ENCODE measurements around the gene ABO.
"Not testable (repeated sequence)": the region's sequence is repeated elsewhere in the genome, so short reads cannot be mapped to it uniquely, and the experiment has no call there.

The ABO gene

DNA sequence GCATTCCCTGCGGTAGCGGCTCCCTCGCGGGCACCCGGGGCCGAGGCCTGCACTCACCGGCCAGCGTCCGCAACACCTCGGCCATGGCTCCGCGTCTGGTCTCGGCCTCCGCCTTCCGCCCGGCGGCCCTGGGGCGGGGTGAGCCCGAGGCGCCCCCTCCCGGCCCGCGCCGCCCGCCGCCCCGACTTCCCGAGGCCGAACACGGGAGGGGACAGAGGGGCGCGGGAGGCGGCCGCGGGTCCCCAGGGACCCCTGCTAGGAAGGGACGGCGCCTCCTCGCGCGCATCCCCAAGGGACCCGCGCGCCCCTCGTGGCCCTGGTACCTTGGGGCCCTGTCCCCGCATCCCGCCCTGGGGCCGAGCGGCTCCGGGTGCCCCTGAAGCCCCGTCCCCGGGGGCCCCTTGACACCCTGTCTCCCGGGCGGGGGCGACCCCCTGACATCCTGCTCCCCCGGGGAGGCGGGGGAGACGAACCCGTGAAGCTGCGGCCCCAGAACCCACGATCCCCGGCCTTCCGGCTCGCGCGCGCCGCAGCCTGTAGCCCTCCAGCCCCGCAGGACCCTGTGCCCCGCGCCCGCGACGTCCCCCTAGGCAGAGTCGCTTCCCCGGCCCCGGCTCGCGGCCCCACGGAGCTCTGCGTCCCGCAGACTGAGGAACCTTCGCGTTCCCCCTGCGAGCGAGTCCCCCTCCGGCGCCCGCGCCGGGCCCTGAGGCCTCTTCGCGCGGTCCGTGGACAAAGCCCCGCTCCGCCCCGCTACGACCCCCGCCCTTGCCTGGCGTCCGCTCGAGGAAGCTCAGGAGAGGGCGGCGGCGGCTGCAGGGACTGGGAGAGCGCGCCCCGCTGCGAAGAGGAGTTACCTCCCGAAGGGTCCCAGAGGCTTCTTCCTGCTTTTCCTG lies at the start of gene ABO:
Gene ABO (minus strand): TSS at position 97 of the 896 bp plus-strand sequence.
- in situ Hi-C loops (cut with MboI; ENCODE audit: low sequenced_read_pairs): no loop called here

DNA sequence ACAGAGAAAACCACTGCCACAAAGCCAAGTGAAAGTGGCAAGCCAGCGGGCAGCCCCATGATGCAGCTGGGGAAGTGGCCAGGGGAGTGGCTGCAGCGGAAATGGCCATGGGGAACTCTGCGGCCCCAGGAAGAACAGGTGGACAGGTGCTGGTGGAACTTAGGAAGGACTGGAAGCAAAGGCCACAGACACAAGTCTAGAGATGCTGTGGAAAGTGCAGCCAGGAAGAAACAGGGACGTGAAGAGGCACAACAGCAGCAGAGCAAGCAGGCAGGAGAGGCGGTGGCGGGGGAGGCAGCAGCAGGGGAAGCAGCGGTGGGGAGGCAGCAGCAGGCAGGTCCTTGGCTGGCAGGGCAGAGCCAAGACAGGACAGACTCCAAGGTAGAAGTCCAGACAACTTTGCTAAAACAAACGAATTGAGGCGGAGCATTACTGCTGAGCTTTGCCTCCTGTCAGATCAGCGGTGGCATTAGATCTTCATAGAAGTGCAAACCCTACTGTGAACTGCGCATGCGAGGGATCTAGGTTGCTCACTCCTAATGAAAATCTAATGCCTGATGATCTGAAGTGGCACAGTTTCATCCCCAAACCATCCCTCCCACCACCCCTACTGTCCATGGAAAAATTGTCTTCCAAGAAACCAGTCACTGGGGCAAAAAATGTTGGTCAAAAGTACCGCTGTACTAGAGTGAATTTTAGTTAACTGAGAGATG lies 49.1 kb upstream of the ABO start:
- in situ Hi-C loops (cut with MboI; ENCODE audit: low sequenced_read_pairs): no loop called here

DNA sequence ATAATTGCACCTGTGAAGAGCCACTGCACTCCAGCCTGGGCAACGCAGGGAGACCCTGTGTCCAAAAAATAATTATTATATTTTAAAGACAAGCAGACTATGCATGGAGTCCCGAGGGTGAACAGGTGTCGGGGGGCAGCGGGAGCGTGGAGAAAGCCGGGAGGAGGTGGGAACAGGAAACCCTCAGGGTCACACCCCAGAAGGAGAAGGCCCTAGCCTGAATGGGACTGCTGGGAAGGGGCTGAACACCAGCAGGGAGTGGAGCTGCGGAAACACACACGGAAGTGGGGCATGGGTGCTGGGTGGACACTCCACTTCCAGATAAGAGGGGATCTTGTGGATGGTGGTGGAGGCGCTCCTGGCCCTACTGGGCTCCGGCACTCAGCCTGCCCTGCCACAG lies 48.2 kb upstream of the ABO start:
- in situ Hi-C loops (cut with MboI; ENCODE audit: low sequenced_read_pairs): no loop called here

DNA sequence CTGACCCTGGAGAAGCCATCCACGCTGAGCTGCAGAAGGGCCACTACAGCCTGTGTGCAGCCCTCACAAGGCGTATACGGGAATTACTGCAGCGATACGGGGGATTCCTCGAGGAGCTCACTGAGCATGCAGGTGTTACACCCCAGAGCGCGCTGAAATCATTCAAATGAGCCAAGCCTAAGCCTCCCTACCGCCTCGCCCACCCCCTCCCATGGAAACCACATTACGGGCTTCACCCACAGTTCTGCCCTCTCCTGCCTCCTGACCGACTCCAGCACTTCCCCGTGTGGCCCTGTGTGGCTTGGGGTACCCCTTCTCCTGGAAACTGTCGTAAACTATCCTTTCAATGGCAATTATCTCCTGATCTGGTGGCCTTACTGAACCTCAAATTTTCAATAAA lies 47.7 kb upstream of the ABO start:
- in situ Hi-C loops (cut with MboI; ENCODE audit: low sequenced_read_pairs): no loop called here

DNA sequence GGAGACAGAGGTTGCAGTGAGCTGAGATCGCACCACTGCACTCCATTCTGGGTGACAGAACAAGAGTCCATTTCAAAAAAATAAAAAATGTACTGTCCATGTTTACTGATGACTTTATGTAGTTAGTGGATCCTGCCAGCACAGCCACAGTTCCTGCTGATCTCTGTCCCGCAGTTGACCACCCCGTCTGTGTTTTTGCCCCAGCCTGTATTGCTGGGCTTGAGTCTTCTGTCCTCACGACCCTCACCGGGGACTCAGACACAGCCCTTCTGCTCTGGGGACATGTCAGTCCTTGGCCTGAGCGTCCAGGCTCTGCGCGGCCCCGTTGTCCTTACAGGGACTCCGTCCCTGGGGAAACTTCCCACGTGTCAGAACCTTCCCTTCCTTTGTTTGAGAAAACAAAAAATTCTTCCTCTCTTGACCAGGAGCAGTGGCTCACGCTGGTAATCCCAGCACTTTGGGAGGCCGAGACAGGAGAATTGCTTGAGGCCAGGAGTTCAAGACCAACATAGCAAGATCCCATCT lies 46.5 kb upstream of the ABO start:
- in situ Hi-C loops (cut with MboI; ENCODE audit: low sequenced_read_pairs): no loop called here

DNA sequence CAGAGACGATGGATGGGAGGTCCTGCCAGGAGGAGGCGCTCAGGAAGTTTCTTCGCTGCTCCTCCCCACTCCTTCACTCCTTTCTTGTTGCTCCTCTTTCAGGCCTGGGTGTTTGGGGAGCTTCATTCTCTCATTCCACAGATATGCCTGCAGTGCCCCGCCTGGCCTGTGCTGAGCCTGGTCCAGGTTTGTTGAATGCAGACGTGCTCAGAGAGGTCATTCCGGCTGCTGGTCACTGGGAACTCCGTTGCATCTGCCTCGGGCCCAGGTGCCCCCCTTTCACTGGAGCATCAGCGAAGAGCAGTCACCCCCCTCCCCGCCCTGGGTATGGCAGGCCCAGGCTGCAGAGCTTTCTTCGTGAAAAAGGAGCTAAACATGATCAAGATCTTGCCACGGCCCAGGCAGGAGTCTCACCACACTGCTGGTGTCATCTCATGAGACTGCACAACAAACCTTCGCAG lies 45.5 kb upstream of the ABO start:
- in situ Hi-C loops (cut with MboI; ENCODE audit: low sequenced_read_pairs): no loop called here

DNA sequence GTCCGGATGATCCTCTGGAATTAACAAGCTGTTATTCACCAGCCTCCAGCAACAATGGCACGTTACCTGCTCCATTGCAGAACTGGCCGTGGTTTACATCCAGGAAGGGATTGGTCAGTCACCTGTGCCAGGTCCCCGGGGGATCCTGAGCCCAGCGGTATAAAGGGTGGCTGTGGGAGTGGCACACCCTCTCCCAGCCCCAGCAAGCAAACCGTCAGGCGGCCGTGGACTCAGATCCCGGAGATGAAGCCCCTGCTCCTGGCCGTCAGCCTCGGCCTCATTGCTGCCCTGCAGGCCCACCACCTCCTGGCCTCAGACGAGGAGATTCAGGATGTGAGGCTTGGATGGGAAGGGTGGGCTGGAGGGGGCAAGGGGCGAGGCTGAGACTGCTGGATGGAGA lies 42.5 kb upstream of the ABO start:
- in situ Hi-C loops (cut with MboI; ENCODE audit: low sequenced_read_pairs): not testable (repeated sequence)

DNA sequence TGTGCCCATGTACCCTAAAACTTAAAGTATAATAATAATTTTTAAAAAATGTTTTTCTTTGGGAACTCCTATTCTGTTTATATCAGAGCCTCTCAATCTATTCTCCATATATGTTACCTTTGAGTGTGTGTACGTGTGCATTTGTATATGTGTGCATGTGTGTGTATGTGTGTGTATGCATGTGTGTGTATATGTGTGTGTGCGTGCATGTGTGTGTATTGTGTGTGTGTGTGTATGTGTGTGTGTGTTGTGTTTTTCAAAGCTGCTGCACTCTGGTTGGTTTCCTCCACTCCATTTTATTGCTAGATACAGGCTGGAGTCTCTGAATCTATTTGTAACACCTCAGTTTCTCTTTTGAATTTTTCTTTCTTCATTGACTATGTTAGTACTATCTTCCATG lies 41.0 kb upstream of the ABO start:
- in situ Hi-C loops (cut with MboI; ENCODE audit: low sequenced_read_pairs): no loop called here

DNA sequence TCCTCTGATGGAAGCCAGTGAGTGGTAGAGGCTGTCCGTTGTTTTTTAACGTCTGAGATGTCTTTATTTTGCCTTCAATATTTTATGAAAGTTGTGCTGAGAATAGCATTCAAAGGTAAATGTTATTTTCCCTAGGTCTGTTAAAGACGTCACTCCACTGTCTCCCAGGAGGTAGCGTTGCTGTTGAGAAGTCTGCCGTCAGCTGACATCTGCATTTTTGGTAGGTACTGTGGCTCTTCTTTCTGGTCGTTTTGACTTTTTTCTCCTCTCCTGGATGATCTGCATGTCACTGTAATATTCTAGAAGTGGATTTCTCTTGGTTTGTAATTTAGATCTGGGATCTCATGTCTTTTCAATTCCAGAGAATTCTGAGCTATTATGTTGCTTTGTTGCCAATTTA lies 34.6 kb upstream of the ABO start:
- in situ Hi-C loops (cut with MboI; ENCODE audit: low sequenced_read_pairs): no loop called here

DNA sequence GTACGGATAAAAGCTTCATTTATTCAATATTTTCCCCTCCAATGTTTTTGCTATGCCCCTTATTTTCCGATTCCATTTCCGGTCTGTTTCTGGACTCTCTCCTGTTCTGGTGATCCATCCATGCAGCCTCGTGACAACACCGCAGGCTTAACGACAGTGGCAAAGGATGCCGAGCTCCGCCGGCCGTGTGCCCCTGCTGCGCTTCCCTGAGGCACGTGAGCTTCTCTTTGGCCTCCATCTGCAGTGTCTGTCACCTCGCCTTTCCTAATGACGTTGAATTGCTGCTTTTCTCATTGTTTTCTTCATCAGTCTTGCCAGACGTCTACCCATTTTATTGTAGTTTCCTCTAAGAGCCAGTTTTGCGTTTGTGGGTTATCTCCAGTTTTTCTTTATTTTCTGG lies 32.3 kb upstream of the ABO start:
- in situ Hi-C loops (cut with MboI; ENCODE audit: low sequenced_read_pairs): no loop called here

DNA sequence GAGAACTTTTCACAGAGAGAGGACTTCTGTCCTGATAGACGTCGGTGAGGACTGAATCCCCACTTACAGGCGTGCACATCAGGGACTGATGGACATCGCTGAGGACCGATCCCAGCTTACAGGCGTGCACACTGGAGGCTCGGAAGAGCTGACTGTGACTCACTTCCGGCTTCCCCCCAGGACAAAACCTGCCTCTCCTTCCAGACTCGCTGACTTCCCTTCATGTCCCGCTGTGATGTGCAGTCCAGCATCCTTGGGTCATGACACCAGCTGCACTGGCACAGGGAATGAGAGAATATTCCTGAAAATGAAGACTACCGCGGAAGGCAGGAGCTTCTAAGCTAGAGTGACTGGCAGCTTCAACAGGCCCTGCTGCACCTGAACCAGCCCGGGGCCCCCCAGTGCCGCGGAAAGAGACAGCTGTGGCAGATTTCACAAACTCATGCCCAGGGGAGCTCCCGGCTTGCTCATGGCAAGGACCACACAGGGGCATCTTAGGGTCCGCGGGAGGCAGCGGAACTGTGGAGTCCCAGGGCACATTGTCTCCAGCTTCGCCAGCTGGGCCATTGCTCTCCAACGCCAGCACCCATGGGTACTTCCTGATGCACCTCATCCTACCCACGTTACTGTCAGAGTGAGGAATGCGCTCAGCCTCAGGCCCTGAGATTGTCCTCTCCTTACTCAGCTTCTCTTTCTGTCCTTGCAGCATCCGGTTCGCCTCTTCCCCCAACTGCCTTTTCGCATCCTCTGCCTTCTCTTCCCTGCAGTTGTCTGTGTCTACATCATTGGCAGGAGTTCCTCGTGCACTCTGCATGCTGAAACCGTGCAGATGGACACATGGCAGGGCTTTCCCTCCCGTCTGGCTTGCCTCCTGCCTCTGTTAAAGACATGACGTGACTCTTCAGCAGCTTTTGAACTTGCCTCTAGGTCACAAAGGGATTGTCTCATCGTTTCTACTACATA lies 31.5 kb upstream of the ABO start:
- in situ Hi-C loops (cut with MboI; ENCODE audit: low sequenced_read_pairs): no loop called here

DNA sequence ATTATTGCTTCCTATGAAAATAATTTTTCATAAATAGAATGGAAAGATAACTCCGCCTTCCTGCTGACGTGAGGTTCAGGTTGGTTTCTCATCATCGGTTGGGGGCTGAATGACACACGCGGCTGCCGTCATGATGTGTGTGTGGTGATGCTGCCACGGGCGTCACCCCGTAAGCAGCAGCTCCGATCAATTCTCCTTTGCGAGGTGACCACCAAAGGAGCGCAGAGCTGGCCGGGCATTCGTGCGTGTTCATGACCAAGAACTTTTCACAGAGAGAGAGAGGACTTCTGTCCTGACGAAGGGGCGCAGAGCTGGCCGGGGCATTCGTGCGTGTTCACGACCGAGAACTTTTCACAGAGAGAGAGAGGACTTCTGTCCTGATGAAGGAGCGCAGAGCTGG lies 30.7 kb upstream of the ABO start:
- in situ Hi-C loops (cut with MboI; ENCODE audit: low sequenced_read_pairs): no loop called here

DNA sequence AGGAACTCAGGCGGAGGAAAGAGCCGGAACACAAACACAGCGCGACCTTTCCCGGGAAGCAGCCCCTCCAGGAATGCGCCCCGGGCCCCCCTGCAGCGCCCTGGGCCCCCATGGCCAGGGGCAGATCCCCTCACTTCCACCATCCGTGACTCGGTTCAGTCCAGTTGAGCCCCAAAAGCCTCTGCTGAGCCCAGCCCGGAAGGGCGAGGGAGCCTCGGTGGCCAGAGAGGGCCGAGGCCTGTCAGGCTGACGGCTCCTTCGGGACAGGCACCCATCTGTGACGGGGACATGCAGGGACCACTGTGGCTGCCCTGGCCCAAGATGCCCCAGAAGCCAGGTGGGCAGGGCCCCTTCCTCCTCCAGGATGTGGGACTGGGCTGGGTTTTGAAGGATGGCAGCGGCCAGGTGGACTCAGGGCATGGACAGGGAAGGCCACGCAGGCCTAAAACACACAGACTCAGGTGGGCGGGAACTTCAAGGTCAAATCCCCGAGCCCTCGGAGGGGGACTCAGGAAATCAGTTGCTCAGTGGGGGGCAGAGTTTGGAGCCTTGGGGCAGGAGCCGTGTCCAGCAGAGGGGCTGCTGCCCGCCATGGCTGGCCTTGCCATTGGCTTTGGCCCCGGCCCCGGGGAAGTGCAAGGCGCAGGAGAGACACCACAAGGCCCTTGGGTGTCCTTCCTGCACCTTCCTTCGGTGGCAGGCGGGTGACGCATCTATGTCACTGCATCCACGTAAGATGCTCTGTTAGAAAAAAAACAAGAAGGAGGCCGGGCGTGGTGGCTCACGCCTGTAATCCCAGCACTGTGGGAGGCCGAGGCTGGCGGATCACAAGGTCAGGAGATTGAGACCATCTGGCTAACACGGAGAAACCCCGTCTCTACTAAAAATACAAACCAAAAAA lies 29.7 kb upstream of the ABO start:
- in situ Hi-C loops (cut with MboI; ENCODE audit: low sequenced_read_pairs): no loop called here

DNA sequence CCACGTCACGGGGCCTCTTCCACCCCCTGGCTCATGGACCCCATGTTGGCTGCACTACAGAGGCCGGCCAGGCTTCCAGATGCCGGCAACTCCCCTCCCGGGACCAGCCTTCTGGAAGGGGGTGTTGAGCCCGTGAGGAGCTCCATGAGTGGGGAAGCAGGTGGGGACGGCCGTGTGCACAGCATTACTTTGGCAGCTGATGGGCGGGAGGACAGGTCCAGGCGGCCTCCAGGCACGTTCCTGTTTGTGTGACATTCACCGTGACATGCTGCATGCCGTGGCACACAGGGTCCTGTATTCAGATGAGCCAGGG lies 29.1 kb upstream of the ABO start:
- in situ Hi-C loops (cut with MboI; ENCODE audit: low sequenced_read_pairs): no loop called here

DNA sequence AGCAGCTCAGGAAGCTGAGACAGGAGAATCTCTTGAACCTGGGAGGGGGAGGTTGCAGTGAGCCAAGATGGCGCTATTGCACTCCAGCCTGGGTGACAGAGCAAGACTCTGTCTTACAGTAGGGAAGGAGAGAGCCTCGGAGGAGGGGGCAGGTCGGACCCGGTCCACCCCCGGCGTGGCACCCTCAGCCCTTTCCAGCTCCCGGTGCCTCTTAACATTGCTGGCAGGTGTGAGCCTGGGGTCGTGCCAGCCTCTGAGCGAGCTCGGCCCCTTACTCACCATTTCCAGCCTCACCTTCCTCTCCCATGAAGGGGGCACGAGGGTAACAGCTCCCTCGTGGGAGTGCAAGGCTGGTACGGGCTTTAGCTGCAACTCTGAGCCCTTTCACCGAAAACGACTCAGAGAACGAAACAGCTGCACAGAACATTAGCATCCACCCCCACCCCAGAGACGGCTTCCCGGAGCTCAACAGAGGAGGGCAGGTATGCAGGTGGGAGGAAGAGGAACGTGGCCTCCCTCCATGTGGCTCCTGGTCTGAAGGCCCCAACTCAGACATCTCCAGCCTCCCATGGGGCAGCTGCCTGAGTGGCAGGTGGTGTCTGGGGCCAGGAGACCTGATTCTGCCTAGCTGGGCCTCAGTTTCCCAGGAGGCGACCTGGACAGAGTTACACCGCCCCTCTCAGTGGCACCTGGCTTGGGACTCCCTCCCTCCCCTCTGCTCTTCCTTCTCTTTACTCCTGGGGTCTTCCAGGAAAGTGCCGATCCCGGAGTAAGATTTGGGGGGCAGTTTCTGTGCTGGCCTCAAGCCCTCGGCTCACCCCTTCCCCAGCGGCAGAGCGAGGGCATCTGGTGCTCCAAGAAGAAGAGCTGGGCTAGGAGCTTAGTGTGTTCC lies 28.5 kb upstream of the ABO start:
- in situ Hi-C loops (cut with MboI; ENCODE audit: low sequenced_read_pairs): no loop called here

DNA sequence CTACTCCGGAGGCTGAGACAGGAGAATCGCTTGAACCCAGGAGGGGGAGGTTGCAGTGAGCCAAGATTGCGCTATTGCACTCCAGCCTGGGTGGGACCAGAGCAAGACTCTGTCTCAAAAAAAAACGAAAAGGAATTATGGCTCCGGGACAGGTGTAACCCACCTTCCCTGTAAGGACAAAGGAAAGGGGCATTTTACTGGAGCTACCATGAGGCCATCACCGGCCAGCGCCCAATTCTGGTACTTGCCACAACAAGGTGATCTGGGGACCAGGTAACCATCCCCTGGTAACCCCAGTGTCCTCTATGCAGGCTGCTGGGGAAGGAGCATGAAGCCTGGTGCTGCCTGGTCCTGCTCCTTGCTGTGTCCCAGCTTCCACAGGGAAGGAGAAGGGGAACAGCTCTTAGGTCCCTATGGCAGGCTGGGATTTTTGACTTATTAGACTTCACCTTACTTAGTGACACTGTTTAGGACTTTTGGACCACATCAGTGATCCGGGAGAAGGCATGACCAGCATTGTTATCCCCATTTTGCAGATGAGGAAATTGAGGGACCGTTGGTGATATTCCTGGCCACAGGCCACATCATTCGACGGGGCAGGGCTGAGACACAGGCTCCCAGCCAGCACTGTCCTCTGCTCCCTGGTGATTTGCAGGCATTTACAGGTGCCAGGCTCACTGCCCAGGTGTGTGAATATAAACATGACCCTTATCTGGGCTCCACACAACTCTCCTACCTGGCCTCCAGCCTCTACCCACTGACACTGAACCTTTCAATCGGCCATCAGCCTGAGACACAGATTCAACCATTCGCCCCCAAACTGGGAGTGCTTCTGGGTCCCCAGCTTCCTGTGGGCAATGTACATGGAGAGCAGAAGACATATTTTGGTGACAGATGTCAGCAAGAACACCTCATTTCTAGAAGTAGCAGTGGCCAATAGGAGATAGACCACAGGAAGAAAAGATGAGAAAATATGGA lies 26.5 kb upstream of the ABO start:
- in situ Hi-C loops (cut with MboI; ENCODE audit: low sequenced_read_pairs): no loop called here

DNA sequence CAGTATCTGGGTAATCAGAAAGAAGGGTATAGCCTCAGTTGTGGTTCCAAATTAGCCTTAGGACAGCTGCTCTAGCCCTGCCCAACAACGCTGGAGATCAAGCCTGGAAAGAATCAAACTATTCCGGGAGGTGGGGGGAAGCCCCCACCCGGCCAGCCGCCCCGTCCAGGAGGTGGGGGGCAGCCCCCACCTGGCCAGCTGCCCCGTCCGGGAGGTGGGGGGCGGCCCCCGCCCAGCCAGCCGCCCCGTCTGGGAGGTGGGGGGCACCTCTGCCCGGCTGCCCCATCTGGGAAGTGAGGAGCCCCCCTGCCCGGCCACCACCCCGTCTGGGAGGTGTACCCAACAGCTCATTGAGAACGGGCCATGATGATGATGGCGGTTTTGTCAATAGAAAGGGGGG lies 25.0 kb upstream of the ABO start:
- in situ Hi-C loops (cut with MboI; ENCODE audit: low sequenced_read_pairs): not testable (repeated sequence)

DNA sequence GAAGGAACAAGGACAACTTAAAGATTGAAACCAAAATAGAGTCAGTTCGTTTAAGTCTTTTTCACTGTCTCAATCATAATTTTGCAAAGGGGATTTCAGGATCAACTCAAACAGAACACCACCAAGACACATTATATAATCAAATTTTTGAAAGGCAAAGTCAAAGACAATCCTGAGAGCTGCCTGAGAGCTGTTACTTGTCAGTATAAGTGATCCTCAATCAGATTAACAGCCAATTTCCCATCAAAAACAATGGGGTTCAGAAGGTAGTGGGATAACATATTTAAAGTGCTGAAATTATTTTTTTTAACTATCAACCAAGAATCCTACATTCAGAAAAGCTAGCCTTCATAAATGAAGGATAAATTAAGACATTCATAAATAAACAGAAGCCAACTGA lies 19.3 kb upstream of the ABO start:
- in situ Hi-C loops (cut with MboI; ENCODE audit: low sequenced_read_pairs): no loop called here

Measured in HL-60/S4 (cell line).